H9 (cell line): Measurements from ENCODE around the gene FARP2. TPM values are rescaled to one million over a fixed set of nuclear protein-coding genes. Genes with fewer than 3 reads are reported as not detected.

ENCODE experiments used
- DNase-seq: peaks from one replicate; pipeline ENCODE4 v3.0.0-alpha.2; 2017
- H2AFZ ChIP-seq: one replicate; pipeline ENCODE4 v1.6.1; 2013; ENCODE audit warnings: mild to moderate bottlenecking, low read length, control low read depth, moderate library complexity
- H2AK5ac ChIP-seq: 2 replicates; pipeline ENCODE4 v1.6.1; 2013; ENCODE audit warnings: low read length, control low read depth, mixed read lengths; ENCODE audit not compliant: insufficient read length
- H2BK120ac ChIP-seq: one replicate; pipeline ENCODE4 v1.6.1; 2013; ENCODE audit warnings: low read depth, mild to moderate bottlenecking, low read length, control low read depth, inconsistent platforms; ENCODE audit not compliant: poor library complexity, severe bottlenecking
- H2BK12ac ChIP-seq: 2 replicates; pipeline ENCODE4 v1.6.1; 2013; ENCODE audit warnings: low read length, control low read depth, mixed read lengths, low read depth; ENCODE audit not compliant: insufficient read length
- H2BK15ac ChIP-seq: 2 replicates; pipeline ENCODE4 v1.6.1; 2013; ENCODE audit warnings: low read depth, low read length, control low read depth
- H2BK20ac ChIP-seq: one replicate; pipeline ENCODE4 v1.6.1; 2013; ENCODE audit warnings: low read depth, mild to moderate bottlenecking, low read length, control low read depth, inconsistent platforms; ENCODE audit not compliant: poor library complexity, severe bottlenecking
- H2BK5ac ChIP-seq: 2 replicates; pipeline ENCODE4 v1.6.1; 2013; ENCODE audit warnings: low read length, control low read depth, mixed read lengths; ENCODE audit not compliant: insufficient read length
- H3K14ac ChIP-seq: 2 replicates; pipeline ENCODE4 v1.6.1; 2013; ENCODE audit warnings: low read length, control low read depth; ENCODE audit not compliant: insufficient read depth
- H3K18ac ChIP-seq: 2 replicates; pipeline ENCODE4 v1.6.1; 2013; ENCODE audit warnings: low read depth, mild to moderate bottlenecking, mixed read lengths, low read length, control low read depth; ENCODE audit not compliant: insufficient read length
- H3K23ac ChIP-seq: 2 replicates; pipeline ENCODE4 v1.6.1; 2013; ENCODE audit warnings: low read length, control low read depth, mixed read lengths, low read depth; ENCODE audit not compliant: insufficient read length
- H3K23me2 ChIP-seq: 2 replicates; pipeline ENCODE4 v1.6.1; 2013; ENCODE audit warnings: low read depth, mild to moderate bottlenecking, mixed read lengths, low read length, control low read depth; ENCODE audit not compliant: insufficient read length, poor library complexity, severe bottlenecking
- H3K27ac ChIP-seq: 2 replicates; pipeline ENCODE4 v1.5.1; 2013; ENCODE audit warnings: low read length, control low read depth, mixed read lengths, low read depth; ENCODE audit not compliant: insufficient read length
- H3K27me3 ChIP-seq: 2 replicates; pipeline ENCODE4 v1.6.1; 2013; ENCODE audit warnings: low read length, control low read depth, inconsistent platforms; ENCODE audit not compliant: insufficient read depth
- H3K4ac ChIP-seq: 2 replicates; pipeline ENCODE4 v1.6.1; 2013; ENCODE audit warnings: low read depth, mild to moderate bottlenecking, control low read depth, inconsistent platforms, low read length, moderate library complexity
- H3K4me1 ChIP-seq: 2 replicates; pipeline ENCODE4 v1.6.1; 2013; ENCODE audit warnings: low read length, control low read depth, inconsistent platforms; ENCODE audit not compliant: insufficient read depth
- H3K4me2 ChIP-seq: 2 replicates; pipeline ENCODE4 v1.6.1; 2013; ENCODE audit warnings: low read length, control low read depth, mixed read lengths; ENCODE audit not compliant: insufficient read length, insufficient read depth
- H3K56ac ChIP-seq: 2 replicates; pipeline ENCODE4 v1.6.1; 2013; ENCODE audit warnings: low read depth, mild to moderate bottlenecking, mixed read lengths, low read length, control low read depth; ENCODE audit not compliant: insufficient read length
- H3K79me1 ChIP-seq: 2 replicates; pipeline ENCODE4 v1.6.1; 2013; ENCODE audit warnings: low read depth, mild to moderate bottlenecking, moderate library complexity, low read length, control low read depth, inconsistent platforms; ENCODE audit not compliant: insufficient read depth, poor library complexity, severe bottlenecking
- H3K79me2 ChIP-seq: 2 replicates; pipeline ENCODE4 v1.6.1; 2013; ENCODE audit warnings: low read length, control low read depth, inconsistent platforms; ENCODE audit not compliant: insufficient read depth
- H3K9ac ChIP-seq: 2 replicates; pipeline ENCODE4 v1.6.1; 2013; ENCODE audit warnings: low read length, control low read depth, mixed read lengths; ENCODE audit not compliant: insufficient read length; ENCODE audit errors: extremely low read depth
- H3K9me3 ChIP-seq: one replicate; pipeline ENCODE4 v1.6.1; 2013; ENCODE audit warnings: low read depth, low read length, inconsistent platforms; ENCODE audit not compliant: control insufficient read depth
- H3T11ph ChIP-seq: one replicate; pipeline ENCODE4 v1.6.1; 2013; ENCODE audit warnings: mild to moderate bottlenecking, low read length, control low read depth, inconsistent platforms
- H4K20me1 ChIP-seq: one replicate; pipeline ENCODE4 v1.6.1; 2013; ENCODE audit not compliant: control insufficient read depth, insufficient read length, insufficient read depth
- H4K5ac ChIP-seq: 2 replicates; pipeline ENCODE4 v1.6.1; 2013; ENCODE audit warnings: low read depth, mild to moderate bottlenecking, mixed read lengths, low read length, control low read depth; ENCODE audit not compliant: insufficient read length
- H4K8ac ChIP-seq: replicated peaks from 2 replicates; pipeline ENCODE4 v1.6.1; 2013; ENCODE audit warnings: low read length, control low read depth, mixed read lengths, low read depth; ENCODE audit not compliant: insufficient read length
- H4K91ac ChIP-seq: 2 replicates; pipeline ENCODE4 v1.6.1; 2013; ENCODE audit warnings: low read depth, mild to moderate bottlenecking, moderate library complexity, mixed read lengths, low read length, control low read depth; ENCODE audit not compliant: insufficient read length
- H3K27ac Mint-ChIP-seq, 3 experiments: 2 replicates in 2 of 3; 3 replicates in 1 of 3; pipeline ENCODE4 v1.8.0; 2020 to 2021; ENCODE audit warnings: mixed read lengths in 3 of 3, mild to moderate bottlenecking in 1 of 3, moderate library complexity in 1 of 3
- H3K27me3 Mint-ChIP-seq: 2 replicates; pipeline ENCODE4 v1.8.0; 2021; ENCODE audit warnings: low read depth, mild to moderate bottlenecking, moderate library complexity, mixed read lengths
- H3K36me3 Mint-ChIP-seq, 3 experiments: 2 replicates in 2 of 3; 3 replicates in 1 of 3; pipeline ENCODE4 v1.8.0; 2020 to 2021; ENCODE audit warnings: low read depth in 3 of 3, mixed read lengths in 3 of 3; ENCODE audit not compliant: insufficient read depth in 1 of 3
- H3K4me1 Mint-ChIP-seq, 2 experiments: 2 replicates each; pipeline ENCODE4 v1.8.0; 2020; ENCODE audit warnings: mixed read lengths in 2 of 2
- H3K4me3 Mint-ChIP-seq, 2 experiments: 2 replicates in 1 of 2; 3 replicates in 1 of 2; pipeline ENCODE4 v1.8.0; 2020 to 2021; ENCODE audit warnings: mild to moderate bottlenecking in 2 of 2, mixed read lengths in 2 of 2, moderate library complexity in 1 of 2
- H3K9me3 Mint-ChIP-seq, 2 experiments: 2 replicates in 1 of 2; 3 replicates in 1 of 2; pipeline ENCODE4 v1.8.0; 2020; ENCODE audit warnings: mild to moderate bottlenecking in 2 of 2, mixed read lengths in 2 of 2, moderate library complexity in 1 of 2
- CTCF ChIP-seq: fragments of 200-600 bp; sonication (generic); conservative IDR thresholded peaks from 3 replicates; pipeline ENCODE4 v1.8.0; 2021; ENCODE audit warnings: antibody characterized with exemption, mild to moderate bottlenecking
- total RNA-seq: library from RNA; stranded (reverse); gene quantifications from 2 replicates; pipeline ENCODE4 v1.2.1, GENCODE V29; 2021

The FARP2 gene
- total RNA-seq, 1 experiment from 2014 or later = 33.9 TPM

GRCh38 chr2:241408849-241409248 lies 52.8 kb downstream of the FARP2 start:
- H3K14ac ChIP-seq = no peak overlapping the region
- TF ChIP-seq CTCF = no peak
- no peak overlapping the region for H3K27ac ChIP-seq
- no peak overlapping the region for H2BK120ac ChIP-seq
- Mint-ChIP-seq H3K9me3 (no peaks in the 10 kb centered on the region), H3K27ac (no peak overlapping the region), H3K27me3 (no peaks in the 10 kb centered on the region), H3K4me1 (no peaks in the 10 kb centered on the region), H3K36me3 (peaks cover 9 to 30% (median 24%) of the 10 kb centered on the region in 3 experiments; a peak in 6 of 7 replicates), H3K4me3 (no peak overlapping the region)
- H3K4me2 ChIP-seq = no peak overlapping the region
- no peaks in the 10 kb centered on the region for H4K20me1 ChIP-seq
- no peak overlapping the region for H2AK5ac ChIP-seq
- no peaks in the 10 kb centered on the region for H3K79me2 ChIP-seq
- no peak overlapping the region for H2BK5ac ChIP-seq
- no peak overlapping the region for H3K4ac ChIP-seq
- no peaks in the 10 kb centered on the region for H3K23me2 ChIP-seq
- H3K56ac ChIP-seq = no peak overlapping the region
- H3K9me3 ChIP-seq = no peaks in the 10 kb centered on the region
- H3K4me1 ChIP-seq = no peaks in the 10 kb centered on the region
- no peak overlapping the region for H2BK12ac ChIP-seq
- H4K8ac ChIP-seq = no peak overlapping the region
- no peak overlapping the region for H3K18ac ChIP-seq
- H2AFZ ChIP-seq = no peak overlapping the region
- H4K5ac ChIP-seq = no peak overlapping the region
- no peak overlapping the region for H2BK20ac ChIP-seq
- H2BK15ac ChIP-seq = no peak overlapping the region
- no peak overlapping the region for H4K91ac ChIP-seq
- H3K23ac ChIP-seq = no peak overlapping the region
- H3K9ac ChIP-seq = no peak overlapping the region
- H3T11ph ChIP-seq = no peak overlapping the region
- no peak for DNase-seq
- no peaks in the 10 kb centered on the region for H3K79me1 ChIP-seq
- no peaks in the 10 kb centered on the region for H3K27me3 ChIP-seq
